ENCODE results near the gene TRMT44.

The TRMT44 gene

DNA sequence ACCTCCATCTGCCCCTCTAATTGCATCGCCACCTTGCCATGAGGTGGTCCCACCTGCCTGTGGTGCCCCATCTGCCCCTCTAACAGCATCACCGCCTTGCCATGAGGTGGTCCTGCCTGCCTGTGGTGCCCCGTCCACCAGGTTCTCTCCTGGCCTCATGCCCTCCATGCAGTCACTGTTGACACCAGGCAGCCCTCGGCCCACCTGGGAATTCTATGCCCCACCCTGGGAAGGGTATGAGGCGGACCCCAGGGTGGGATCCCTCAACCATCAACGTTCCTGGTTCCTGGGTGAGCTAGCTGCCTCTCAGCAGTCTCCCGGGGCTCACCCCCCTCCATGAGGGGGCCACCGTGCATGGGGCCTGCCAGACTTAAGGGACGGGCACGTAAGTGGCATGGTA is 38.9 kb upstream of the TRMT44 start:
- no peak for DNase-seq (ENCODE audit: low read depth)
- H3K4me3 ChIP-seq (ENCODE audit: low read length) = no peak overlapping the region
- TF ChIP-seq, protein P1, sequence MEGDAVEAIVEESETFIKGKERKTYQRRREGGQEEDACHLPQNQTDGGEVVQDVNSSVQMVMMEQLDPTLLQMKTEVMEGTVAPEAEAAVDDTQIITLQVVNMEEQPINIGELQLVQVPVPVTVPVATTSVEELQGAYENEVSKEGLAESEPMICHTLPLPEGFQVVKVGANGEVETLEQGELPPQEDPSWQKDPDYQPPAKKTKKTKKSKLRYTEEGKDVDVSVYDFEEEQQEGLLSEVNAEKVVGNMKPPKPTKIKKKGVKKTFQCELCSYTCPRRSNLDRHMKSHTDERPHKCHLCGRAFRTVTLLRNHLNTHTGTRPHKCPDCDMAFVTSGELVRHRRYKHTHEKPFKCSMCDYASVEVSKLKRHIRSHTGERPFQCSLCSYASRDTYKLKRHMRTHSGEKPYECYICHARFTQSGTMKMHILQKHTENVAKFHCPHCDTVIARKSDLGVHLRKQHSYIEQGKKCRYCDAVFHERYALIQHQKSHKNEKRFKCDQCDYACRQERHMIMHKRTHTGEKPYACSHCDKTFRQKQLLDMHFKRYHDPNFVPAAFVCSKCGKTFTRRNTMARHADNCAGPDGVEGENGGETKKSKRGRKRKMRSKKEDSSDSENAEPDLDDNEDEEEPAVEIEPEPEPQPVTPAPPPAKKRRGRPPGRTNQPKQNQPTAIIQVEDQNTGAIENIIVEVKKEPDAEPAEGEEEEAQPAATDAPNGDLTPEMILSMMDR (conservative IDR thresholded peaks at IDR 0.05; ENCODE audit: low read depth, low read length) = no peak

DNA sequence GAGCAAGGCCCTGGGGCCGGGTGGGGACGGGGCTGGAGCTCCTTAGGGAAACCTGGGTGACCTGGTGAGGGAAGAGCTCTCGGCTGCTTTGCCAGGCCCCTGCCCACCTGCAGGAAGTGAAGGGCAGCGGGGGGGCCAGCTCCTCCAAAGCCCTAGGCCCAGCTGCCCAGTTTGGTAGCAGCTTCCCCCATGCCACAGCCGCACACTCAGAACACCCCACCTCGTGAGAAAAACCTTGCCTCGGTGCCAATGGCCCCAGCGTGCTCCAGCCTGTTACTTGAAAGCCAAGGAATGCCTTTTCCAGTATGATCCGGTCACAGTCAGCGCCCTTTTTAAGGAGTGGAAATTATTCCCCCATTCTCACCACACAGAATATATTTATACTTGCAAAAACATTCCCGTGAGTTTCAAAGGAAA is 38.4 kb upstream of the TRMT44 start:
- DNase-seq (ENCODE audit: low read depth) = no peak
- no peak overlapping the region for H3K4me3 ChIP-seq (ENCODE audit: low read length)
- TF ChIP-seq, protein P1 (conservative IDR thresholded peaks at IDR 0.05; ENCODE audit: low read depth, low read length) = no peak

DNA sequence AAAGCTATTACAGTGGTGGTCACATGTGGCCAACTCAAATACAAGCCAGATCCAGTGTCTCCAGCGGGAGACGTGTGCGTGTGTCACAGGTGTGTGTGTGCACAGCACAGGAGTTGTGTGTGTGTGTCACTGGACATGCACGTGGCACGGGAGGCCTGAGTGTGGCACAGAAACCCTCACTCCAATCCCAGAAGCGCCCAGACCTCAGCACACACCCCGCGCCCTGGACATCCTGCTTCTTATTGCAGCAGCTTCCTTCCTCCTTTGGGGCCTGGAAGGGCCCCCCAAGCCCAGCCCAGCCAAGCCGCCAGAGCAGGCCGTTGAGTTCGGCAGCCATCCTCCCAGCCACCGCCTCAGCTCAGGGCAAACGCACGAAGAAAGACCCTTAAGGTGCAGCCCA is 37.9 kb upstream of the TRMT44 start:
- DNase-seq (ENCODE audit: low read depth) = no peak
- TF ChIP-seq, protein P1 (conservative IDR thresholded peaks at IDR 0.05; ENCODE audit: low read depth, low read length) = no peak
- H3K4me3 ChIP-seq (ENCODE audit: low read length) = no peak overlapping the region

DNA sequence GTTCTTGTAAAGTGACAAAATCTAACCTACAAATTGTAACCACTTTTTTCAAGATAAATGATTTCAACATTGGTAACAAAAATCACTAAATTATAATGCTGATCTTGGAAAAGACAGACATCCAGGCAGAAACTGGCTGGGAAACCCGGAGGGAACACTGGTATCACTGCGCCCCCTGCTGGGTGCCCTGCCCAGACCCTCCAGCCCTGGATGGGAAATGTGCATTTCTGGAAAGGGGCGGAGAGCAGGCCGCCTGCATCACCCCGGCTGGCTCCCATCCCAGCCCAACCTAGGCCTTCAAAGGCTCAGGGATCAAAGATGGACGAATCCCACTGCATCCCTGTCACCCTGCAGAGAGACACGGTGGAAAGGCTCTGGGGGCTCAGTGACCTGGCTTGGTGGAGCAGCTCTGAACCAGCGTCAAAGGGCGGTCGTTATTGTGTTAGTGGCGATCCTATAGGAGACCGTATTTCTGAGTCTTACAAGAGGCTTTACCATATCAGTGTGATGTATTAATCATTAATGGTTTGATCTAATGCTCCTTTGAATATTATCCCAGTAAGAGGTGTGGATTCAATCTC is 37.3 kb upstream of the TRMT44 start:
- TF ChIP-seq, protein P1 (conservative IDR thresholded peaks at IDR 0.05; ENCODE audit: low read depth, low read length) = peak; percentile 94
- H3K4me3 ChIP-seq (ENCODE audit: low read length) = no peak overlapping the region
- DNase-seq (ENCODE audit: low read depth) = no peak

DNA sequence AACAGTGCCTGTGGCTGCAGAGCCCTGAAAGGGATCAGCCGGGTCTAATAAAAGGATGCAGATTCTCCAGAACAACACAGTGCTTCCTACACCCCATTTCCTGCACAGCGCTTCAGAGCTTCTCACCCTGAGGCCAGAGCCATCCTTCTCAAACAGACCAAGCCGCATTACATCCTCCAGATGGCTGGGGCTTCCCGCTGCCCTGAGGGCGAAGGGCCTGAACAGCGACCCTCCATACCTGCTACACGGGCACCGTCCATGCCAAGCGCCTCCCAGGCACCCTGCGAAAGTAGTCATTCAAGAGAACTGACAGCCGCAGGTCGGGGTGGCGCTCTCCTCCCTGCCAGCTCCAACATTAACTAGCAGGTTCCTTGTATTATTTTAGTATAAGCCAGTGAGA is 36.6 kb upstream of the TRMT44 start:
- DNase-seq (ENCODE audit: low read depth) = no peak
- TF ChIP-seq, protein P1 (conservative IDR thresholded peaks at IDR 0.05; ENCODE audit: low read depth, low read length) = no peak
- no peak overlapping the region for H3K4me3 ChIP-seq (ENCODE audit: low read length)

DNA sequence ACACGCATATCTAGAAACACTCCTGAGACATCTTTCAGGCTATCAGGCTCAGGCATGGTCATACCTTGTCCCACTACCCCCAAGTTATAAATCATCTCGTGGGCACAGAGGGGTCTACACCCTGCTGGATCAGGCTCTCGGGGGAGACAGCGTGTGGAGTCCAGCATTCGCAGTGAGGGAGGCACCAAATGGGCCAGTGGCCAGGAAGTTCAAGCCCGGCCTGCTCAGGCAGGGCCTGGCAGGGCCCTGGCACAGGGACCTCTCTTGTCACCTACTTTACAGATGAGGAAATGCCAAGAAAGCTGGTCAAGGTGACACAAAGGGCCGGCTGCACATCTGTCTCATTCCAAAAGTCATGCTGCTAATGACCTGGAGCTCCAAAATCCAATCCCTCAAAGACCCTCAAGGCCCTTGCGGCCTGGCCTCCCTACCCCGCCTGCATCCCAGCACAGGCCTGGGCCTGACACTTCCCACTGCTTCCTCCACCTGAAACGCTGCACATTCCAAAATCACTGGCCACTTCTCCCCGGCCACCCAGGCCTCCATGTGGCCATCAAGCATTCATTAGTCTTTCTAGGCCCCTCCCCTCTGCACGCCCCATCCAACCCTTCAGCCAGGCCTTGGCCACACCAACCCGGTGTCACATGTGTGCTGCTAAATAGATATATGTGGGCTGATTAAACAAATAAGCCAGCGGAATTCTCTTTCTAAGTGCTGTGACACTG is 35.6 kb upstream of the TRMT44 start:
- TF ChIP-seq, protein P1 (conservative IDR thresholded peaks at IDR 0.05; ENCODE audit: low read depth, low read length) = no peak
- no peak overlapping the region for H3K4me3 ChIP-seq (ENCODE audit: low read length)
- no peak for DNase-seq (ENCODE audit: low read depth)

DNA sequence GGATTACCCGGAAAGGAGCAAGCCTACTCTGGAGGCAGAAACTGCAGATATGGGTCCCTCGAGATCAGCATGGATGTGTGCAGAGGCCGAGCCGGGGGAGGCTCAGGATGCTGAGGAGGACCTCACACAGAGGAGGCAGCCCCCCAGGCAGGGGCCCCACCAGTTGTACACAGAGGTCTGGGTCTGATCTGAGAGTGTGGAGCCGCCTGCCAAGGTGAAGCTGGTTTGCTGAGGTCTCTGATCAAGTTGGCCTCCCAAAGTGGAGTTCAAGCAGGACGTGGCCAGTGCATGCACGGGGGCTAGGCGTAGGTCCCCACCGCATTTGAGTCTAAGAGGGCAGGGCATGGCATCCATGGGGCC is 35.1 kb upstream of the TRMT44 start:
- no peak overlapping the region for H3K4me3 ChIP-seq (ENCODE audit: low read length)
- DNase-seq (ENCODE audit: low read depth) = no peak
- TF ChIP-seq, protein P1 (conservative IDR thresholded peaks at IDR 0.05; ENCODE audit: low read depth, low read length) = no peak
